Measurements from ENCODE around the gene PDXK.

PDXK gene

GRCh38 chr21:43708745-43709381 lies 10.1 kb upstream of the PDXK start:
- TF ChIP-seq SIN3A (IDR thresholded peaks at IDR 0.05; ENCODE audit: borderline replicate concordance, insufficient read depth, low read length) = no peak
- no peak for TF ChIP-seq REST (IDR thresholded peaks at IDR 0.05; ENCODE audit: insufficient read depth in 1 of 2, low read depth in 2 of 2, low read length in 2 of 2)
- no peak for TF ChIP-seq TAF1 (IDR thresholded peaks at IDR 0.05; ENCODE audit: borderline replicate concordance, insufficient read depth, low read length)
- TF ChIP-seq FOXP2 (optimal IDR thresholded peaks at IDR 0.05; ENCODE audit: borderline replicate concordance, extremely low read depth, extremely low read length, insufficient read depth) = no peak
- TF ChIP-seq POLR2AphosphoS5 (IDR thresholded peaks at IDR 0.05; ENCODE audit: low read depth, low read length) = no peak

GRCh38 chr21:43712268-43712942 lies 6.5 kb upstream of the PDXK start:
- TF ChIP-seq FOXP2 (optimal IDR thresholded peaks at IDR 0.05; ENCODE audit: borderline replicate concordance, extremely low read depth, extremely low read length, insufficient read depth) (no peak), TAF1 (IDR thresholded peaks at IDR 0.05; ENCODE audit: borderline replicate concordance, insufficient read depth, low read length) (no peak), SIN3A (IDR thresholded peaks at IDR 0.05; ENCODE audit: borderline replicate concordance, insufficient read depth, low read length) (no peak), REST (IDR thresholded peaks at IDR 0.05; ENCODE audit: insufficient read depth in 1 of 2, low read depth in 2 of 2, low read length in 2 of 2) (no peak), POLR2AphosphoS5 (IDR thresholded peaks at IDR 0.05; ENCODE audit: low read depth, low read length) (no peak)

GRCh38 chr21:43716376-43717165 lies 2.4 kb upstream of the PDXK start:
- TF ChIP-seq REST (IDR thresholded peaks at IDR 0.05; ENCODE audit: insufficient read depth in 1 of 2, low read depth in 2 of 2, low read length in 2 of 2) (no peak), FOXP2 (optimal IDR thresholded peaks at IDR 0.05; ENCODE audit: borderline replicate concordance, extremely low read depth, extremely low read length, insufficient read depth) (no peak), SIN3A (IDR thresholded peaks at IDR 0.05; ENCODE audit: borderline replicate concordance, insufficient read depth, low read length) (no peak), TAF1 (IDR thresholded peaks at IDR 0.05; ENCODE audit: borderline replicate concordance, insufficient read depth, low read length) (no peak), POLR2AphosphoS5 (IDR thresholded peaks at IDR 0.05; ENCODE audit: low read depth, low read length) (no peak)

- TF ChIP-seq TAF1 (IDR thresholded peaks at IDR 0.05; ENCODE audit: borderline replicate concordance, insufficient read depth, low read length) (no peak), SIN3A (IDR thresholded peaks at IDR 0.05; ENCODE audit: borderline replicate concordance, insufficient read depth, low read length) (no peak), REST (IDR thresholded peaks at IDR 0.05; ENCODE audit: insufficient read depth in 1 of 2, low read depth in 2 of 2, low read length in 2 of 2) (no peak), POLR2AphosphoS5 (IDR thresholded peaks at IDR 0.05; ENCODE audit: low read depth, low read length) (no peak), FOXP2 (optimal IDR thresholded peaks at IDR 0.05; ENCODE audit: borderline replicate concordance, extremely low read depth, extremely low read length, insufficient read depth) (no peak)
These were observed 1.6 kb upstream of the PDXK start for GRCh38 chr21:43717166-43717853.
